Astrocyte of the spinal cord (primary cell): ENCODE data around the gene LYZL6.
A peak's percentile ranks its signal among the peaks of the same experiment; 100 is the strongest.

ENCODE experiments used
- DNase-seq: peaks from one replicate; pipeline ENCODE4 v3.0.0; 2011; ENCODE audit warnings: low read depth, low spot score
- H3K4me3 ChIP-seq: 2 replicates; pipeline ENCODE4 v1.5.1; 2011; ENCODE audit warnings: low read depth, mild to moderate bottlenecking, low read length, moderate library complexity
- in situ Hi-C: cut with HindIII; loops from 2 replicates; pipeline ENCODE4 v1.10.0; 2017; ENCODE audit warnings: low sequenced_read_pairs
- TF ChIP-seq, protein P1 (sequence below): IDR thresholded peaks from 2 replicates; pipeline ENCODE4 v1.5.1; 2012; ENCODE audit warnings: low read depth, mild to moderate bottlenecking, low read length, inconsistent platforms

Gene LYZL6

DNA sequence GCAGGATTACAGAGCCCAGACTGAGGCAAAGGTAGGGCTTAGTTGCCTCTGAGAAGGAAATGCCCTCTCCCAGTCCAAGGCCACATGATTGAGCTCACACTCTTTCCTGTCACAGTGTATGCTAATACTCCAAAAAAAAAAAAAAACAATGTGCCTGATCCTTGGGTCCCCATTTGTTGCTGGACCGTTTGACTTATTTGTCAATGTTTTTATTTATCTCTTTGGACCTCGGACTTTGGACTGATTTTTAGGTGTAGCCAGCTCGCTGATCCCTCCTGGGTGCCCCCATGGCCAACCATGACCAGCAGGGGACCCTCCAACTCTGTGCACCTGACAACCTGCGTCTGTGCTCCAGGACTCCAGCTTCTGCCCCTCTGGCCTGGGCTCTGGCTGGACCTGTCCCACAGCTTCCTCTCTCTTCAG lies 38.4 kb upstream of the LYZL6 start:
- TF ChIP-seq, protein P1, sequence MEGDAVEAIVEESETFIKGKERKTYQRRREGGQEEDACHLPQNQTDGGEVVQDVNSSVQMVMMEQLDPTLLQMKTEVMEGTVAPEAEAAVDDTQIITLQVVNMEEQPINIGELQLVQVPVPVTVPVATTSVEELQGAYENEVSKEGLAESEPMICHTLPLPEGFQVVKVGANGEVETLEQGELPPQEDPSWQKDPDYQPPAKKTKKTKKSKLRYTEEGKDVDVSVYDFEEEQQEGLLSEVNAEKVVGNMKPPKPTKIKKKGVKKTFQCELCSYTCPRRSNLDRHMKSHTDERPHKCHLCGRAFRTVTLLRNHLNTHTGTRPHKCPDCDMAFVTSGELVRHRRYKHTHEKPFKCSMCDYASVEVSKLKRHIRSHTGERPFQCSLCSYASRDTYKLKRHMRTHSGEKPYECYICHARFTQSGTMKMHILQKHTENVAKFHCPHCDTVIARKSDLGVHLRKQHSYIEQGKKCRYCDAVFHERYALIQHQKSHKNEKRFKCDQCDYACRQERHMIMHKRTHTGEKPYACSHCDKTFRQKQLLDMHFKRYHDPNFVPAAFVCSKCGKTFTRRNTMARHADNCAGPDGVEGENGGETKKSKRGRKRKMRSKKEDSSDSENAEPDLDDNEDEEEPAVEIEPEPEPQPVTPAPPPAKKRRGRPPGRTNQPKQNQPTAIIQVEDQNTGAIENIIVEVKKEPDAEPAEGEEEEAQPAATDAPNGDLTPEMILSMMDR, result no peak
- in situ Hi-C loops, result no loop called here
- H3K4me3 ChIP-seq, result no peak overlapping the region
- DNase-seq, result no peak

DNA sequence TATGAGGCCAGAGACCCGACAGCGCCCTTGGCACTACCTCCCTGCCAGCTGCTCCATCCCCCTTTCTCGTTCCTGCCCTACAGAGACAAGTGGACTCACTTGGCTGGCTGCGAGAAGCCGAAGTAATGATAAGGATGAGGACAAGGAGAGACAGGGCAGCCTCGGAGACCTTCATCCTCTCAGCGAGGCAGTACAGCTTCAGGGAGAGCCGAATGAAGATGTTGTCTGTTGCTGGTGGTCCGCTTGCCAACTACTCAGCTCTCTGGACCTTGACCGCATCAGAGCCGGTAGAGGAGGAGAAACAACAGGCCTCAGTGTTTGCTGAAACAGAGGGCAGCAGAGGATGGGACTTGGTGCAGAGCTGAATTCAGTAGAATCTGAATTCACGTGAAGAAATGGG lies 37.7 kb upstream of the LYZL6 start, which contains the start of gene CCL16:
Gene CCL16 (minus strand): TSS at position 252 of the 400 bp plus-strand sequence. CDS start 77 bp downstream, at position 175.
- TF ChIP-seq, protein P1, result no peak
- no peak for DNase-seq

DNA sequence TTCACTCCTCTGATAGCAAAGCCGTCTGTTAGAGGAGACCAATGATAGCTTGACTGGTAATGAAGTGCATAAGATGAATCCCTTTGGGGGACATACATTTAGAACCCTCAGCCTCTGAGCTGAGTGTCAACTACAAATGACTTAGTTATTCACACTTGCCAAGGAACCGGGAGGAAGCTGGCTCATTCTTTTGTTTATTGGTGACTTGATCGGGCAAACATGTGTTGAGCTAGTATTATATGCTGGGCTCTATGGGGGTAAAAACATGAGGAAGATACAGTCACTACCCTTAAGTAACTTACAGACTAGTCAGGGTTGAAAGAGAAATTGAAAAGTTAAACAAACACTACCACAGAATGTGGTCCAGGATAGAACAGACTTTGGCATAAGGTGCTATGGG lies 34.8 kb upstream of the LYZL6 start:
- no peak overlapping the region for H3K4me3 ChIP-seq
- in situ Hi-C loops, result no loop called here
- DNase-seq, result no peak
- TF ChIP-seq, protein P1, result no peak

More for the DNA sequence above, 37.7 kb upstream of the LYZL6 start, which contains the start of gene CCL16:
- no peak within 1 kb of the TSS for H3K4me3 ChIP-seq
- in situ Hi-C loops, result no loop called here

DNA sequence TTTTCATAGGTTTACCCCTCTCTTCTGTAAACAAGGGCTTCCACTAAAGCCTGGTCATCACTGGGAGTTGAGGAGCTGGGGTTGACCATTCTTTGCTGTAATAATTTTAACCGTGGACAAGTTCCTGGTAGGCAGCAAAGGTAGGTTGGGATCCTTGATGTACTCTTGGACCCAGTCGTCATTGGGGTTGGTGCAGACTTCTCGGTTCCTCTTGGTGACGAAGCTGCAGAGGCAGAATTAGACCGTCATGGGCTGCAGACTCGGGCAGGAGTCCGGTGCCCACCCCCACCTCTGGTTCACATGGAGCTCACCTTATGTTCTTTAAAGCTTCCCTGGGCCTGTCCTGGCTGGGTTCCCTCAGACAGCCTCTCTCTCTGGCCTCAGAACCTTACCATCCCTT lies 34.0 kb upstream of the LYZL6 start:
- no peak for DNase-seq
- H3K4me3 ChIP-seq, result no peak overlapping the region
- TF ChIP-seq, protein P1, result no peak
- in situ Hi-C loops, result no loop called here

DNA sequence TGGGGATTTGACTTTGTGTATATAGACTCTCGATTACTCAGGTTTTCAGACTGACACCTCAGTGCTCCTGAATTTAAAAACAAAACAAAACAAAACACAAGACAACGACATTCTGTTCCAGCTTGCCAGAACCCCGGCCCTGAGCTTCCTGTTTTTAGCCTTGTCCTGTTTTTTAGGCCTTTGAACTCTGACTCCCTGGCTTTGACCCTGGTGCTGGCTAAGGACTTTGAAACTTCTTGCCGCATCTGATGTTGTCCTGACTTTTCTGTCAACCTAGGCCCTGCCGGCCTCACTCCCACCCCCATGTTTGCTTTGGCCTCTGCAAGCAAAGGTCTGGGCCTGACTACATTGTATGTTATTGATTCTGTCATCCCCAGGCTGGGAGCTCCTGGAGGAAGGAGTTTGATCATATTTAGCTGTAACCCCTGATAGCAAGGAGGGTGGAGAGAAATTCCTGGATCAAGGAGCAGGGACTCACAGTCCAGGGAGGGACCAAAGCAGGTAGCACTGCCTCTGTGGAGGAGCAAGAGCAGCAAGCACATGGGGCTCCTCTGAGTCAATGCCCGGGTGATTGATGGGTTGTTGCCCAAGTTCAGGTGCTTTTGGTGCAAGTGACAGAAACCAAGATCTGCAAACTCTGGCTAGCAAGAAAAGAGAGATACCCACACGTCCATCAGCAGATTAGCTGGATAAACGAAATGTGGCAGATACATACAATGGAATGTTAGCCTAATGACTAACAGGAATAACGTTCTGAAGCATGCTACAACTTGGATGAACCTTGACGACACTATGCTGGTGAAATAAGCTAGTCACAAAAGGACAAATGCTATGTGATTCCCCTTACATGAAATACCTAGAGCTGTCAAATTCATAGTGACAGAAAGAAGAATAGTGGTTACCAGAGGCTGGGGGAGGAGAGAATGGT lies 30.1 kb upstream of the LYZL6 start:
- TF ChIP-seq, protein P1, result no peak
- peak; percentile 9 for DNase-seq
- in situ Hi-C loops, result no loop called here
- no peak overlapping the region for H3K4me3 ChIP-seq

DNA sequence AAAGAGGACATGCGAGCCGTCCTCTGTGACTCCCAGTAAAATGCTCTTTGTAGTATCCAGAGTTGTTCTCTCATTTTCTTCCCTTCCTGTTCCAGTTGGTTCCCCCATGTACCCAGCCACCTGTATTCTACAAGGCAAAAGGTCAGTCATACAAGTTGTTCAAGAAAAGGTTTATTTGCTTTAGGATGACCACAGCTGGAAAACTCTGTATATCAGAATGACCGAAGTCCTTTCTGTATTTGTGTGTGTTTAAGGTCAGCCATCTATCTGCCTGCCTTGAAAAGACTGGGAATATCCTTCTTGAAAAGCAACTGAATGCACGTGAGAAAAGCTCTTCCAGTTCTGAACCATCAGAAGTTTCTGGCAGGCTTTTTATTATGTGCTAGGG lies 29.4 kb upstream of the LYZL6 start:
- in situ Hi-C loops, result no loop called here
- TF ChIP-seq, protein P1, result no peak
- H3K4me3 ChIP-seq, result no peak overlapping the region
- DNase-seq, result no peak
